Measurements from ENCODE around the gene MEIG1. TPM values are rescaled to one million over a fixed set of nuclear protein-coding genes. Genes with fewer than 3 reads are reported as not detected.
"Not testable (repeated sequence)": the region's sequence is repeated elsewhere in the genome, so short reads cannot be mapped to it uniquely, and the experiment has no call there.

MEIG1 gene
- total RNA-seq, 2 experiments from 2014 or later, result 0.81 to 1.1 TPM

GRCh38 chr10:14954934-14955333 is 4.3 kb upstream of the MEIG1 start:
- DNase-seq (no peak), ATAC-seq (no peak)
- Mint-ChIP-seq H3K27ac (peak overlapping the region; percentile 97), H3K36me3 (ENCODE audit: low read depth) (peaks cover 18% of the 10 kb centered on the region), H3K27me3 (no peaks in the 10 kb centered on the region), H3K4me3 (peak overlapping the region; percentile 90), H3K9me3 (ENCODE audit: low read depth) (no peaks in the 10 kb centered on the region), H3K4me1 (peaks cover 48% of the 10 kb centered on the region)
- ChIA-PET POLR2A (interaction anchor here (0.9 to 1.6 kb wide), 2 partner anchors 117 to 769 kb away, joined by 3 to 12 read pairs; partner anchors contain the start of genes CDNF, HSPA14 and MSANTD7), CTCF (interaction anchor here (1.0 kb wide), 1 partner anchor 77 kb away, joined by 3 read pairs; no protein-coding TSS in a partner anchor)
- intact Hi-C loops (cut with DNase I, micrococcal nuclease), result loop anchor here (1.0 to 10.0 kb wide), 16 partner anchors 77 to 1610 kb away; partner anchors contain the start of genes CDNF (in 2 of the 2), HSPA14 (in 2 of the 2), MSANTD7 (in 2 of the 2) and RPP38 (in 2 of the 2)

- ChIA-PET CTCF (interaction anchor here (0.7 to 3.1 kb wide), 4 partner anchors 10 to 451 kb away, joined by 3 to 7 read pairs (median 4); partner anchors contain the start of genes CDNF, HSPA14 and MSANTD7), POLR2A (interaction anchor here (1.0 to 2.2 kb wide), 2 partner anchors 80 to 121 kb away, joined by 4 to 6 read pairs; partner anchors contain the start of genes CDNF, HSPA14, MSANTD7 and SUV39H2)
- no peaks in the 10 kb centered on the region for H3K27me3 Mint-ChIP-seq
- intact Hi-C loops (cut with DNase I, micrococcal nuclease), result loop anchor here (1.0 to 10.0 kb wide), 14 partner anchors 81 to 1614 kb away; partner anchors contain the start of genes CDNF (in 2 of the 2), HSPA14 (in 2 of the 2), MSANTD7 (in 2 of the 2) and RPP38 (in 2 of the 2)
- peak overlapping the region; percentile 98 for H3K27ac Mint-ChIP-seq
- DNase-seq, result no peak
- H3K4me3 Mint-ChIP-seq, result peak overlapping the region; percentile 97
- H3K4me1 Mint-ChIP-seq, result peaks cover 28% of the 10 kb centered on the region
- no peak for ATAC-seq
- no peaks in the 10 kb centered on the region for H3K36me3 Mint-ChIP-seq (ENCODE audit: low read depth)
- no peaks in the 10 kb centered on the region for H3K9me3 Mint-ChIP-seq (ENCODE audit: low read depth)
Observed at GRCh38 chr10:14958872-14959220, 342 bp upstream of the MEIG1 start.

- H3K36me3 Mint-ChIP-seq (ENCODE audit: low read depth), result no peaks in the 10 kb centered on the region
- intact Hi-C loops (cut with DNase I, micrococcal nuclease), result no loop called here
Observed at GRCh38 chr10:14967897-14968296, 8.7 kb downstream of the MEIG1 start.

GRCh38 chr10:14971867-14972448 is 12.8 kb downstream of the MEIG1 start:
- Mint-ChIP-seq H3K36me3 (ENCODE audit: low read depth) (no peaks in the 10 kb centered on the region), H3K4me1 (no peaks in the 10 kb centered on the region), H3K4me3 (no peak overlapping the region), H3K27ac (no peak overlapping the region), H3K9me3 (ENCODE audit: low read depth) (no peaks in the 10 kb centered on the region), H3K27me3 (peaks cover 16% of the 10 kb centered on the region)
- POLR2A ChIA-PET, result interaction anchor here (0.7 kb wide), 1 partner anchor 122 kb away, joined by 5 read pairs; no protein-coding TSS in a partner anchor
- DNase-seq, result peak; percentile 71
- intact Hi-C loops (cut with DNase I, micrococcal nuclease), result loop anchor here in 1 of 2 experiments (1.0 to 5.0 kb wide), 2 partner anchors 473 to 775 kb away; no protein-coding TSS in a partner anchor
- peak; percentile 49 for ATAC-seq
- CTCF ChIA-PET, result interaction anchor here (0.6 to 1.6 kb wide), 18 partner anchors 8 to 1881 kb away, joined by 3 to 7 read pairs (median 3); partner anchors contain the start of genes CDNF and MEIG1

More at GRCh38 chr10:14967897-14968296, 8.7 kb downstream of the MEIG1 start:
- H3K4me1 Mint-ChIP-seq, result no peaks in the 10 kb centered on the region
- POLR2A ChIA-PET, result no interaction called here
- ATAC-seq (no peak), DNase-seq (no peak)
- CTCF ChIA-PET, result no interaction called here
- no peak overlapping the region for H3K4me3 Mint-ChIP-seq
- no peaks in the 10 kb centered on the region for H3K9me3 Mint-ChIP-seq (ENCODE audit: low read depth)
- H3K27me3 Mint-ChIP-seq, result no peaks in the 10 kb centered on the region
- H3K27ac Mint-ChIP-seq, result no peak overlapping the region

GRCh38 chr10:14974153-14974998 is 15.2 kb downstream of the MEIG1 start:
- POLR2A ChIA-PET; H3K36me3 Mint-ChIP-seq (ENCODE audit: low read depth); H3K4me3 Mint-ChIP-seq; H3K9me3 Mint-ChIP-seq (ENCODE audit: low read depth); H3K27ac Mint-ChIP-seq; ATAC-seq; H3K4me1 Mint-ChIP-seq; DNase-seq: not testable (repeated sequence)
- CTCF ChIA-PET, result interaction anchor here (0.9 to 1.0 kb wide), 2 partner anchors 85 to 96 kb away, joined by 3 read pairs; partner anchors contain the start of gene SUV39H2
- intact Hi-C loops (cut with DNase I, micrococcal nuclease), result loop anchor here in 1 of 2 experiments (5.0 kb wide), 1 partner anchor 777 kb away; no protein-coding TSS in a partner anchor
- H3K27me3 Mint-ChIP-seq, result peaks cover 16% of the 10 kb centered on the region

GRCh38 chr10:14975672-14976273 is 16.6 kb downstream of the MEIG1 start:
- ChIA-PET POLR2A (no interaction called here), CTCF (no interaction called here)
- ATAC-seq (peak; percentile 30), DNase-seq (no peak)
- peaks cover 16% of the 10 kb centered on the region for H3K27me3 Mint-ChIP-seq
- no peak overlapping the region for H3K27ac Mint-ChIP-seq
- no peaks in the 10 kb centered on the region for H3K9me3 Mint-ChIP-seq (ENCODE audit: low read depth)
- H3K4me1 Mint-ChIP-seq, result no peaks in the 10 kb centered on the region
- no peaks in the 10 kb centered on the region for H3K36me3 Mint-ChIP-seq (ENCODE audit: low read depth)
- intact Hi-C loops (cut with DNase I, micrococcal nuclease), result no loop called here
- H3K4me3 Mint-ChIP-seq, result no peak overlapping the region

GRCh38 chr10:14982744-14983143 is 23.6 kb downstream of the MEIG1 start:
- ChIA-PET POLR2A (no interaction called here), CTCF (no interaction called here)
- Mint-ChIP-seq H3K27ac (no peak overlapping the region), H3K36me3 (ENCODE audit: low read depth) (no peaks in the 10 kb centered on the region), H3K9me3 (ENCODE audit: low read depth) (no peaks in the 10 kb centered on the region), H3K27me3 (no peaks in the 10 kb centered on the region), H3K4me3 (no peak overlapping the region), H3K4me1 (no peaks in the 10 kb centered on the region)
- intact Hi-C loops (cut with DNase I, micrococcal nuclease), result no loop called here
- no peak for ATAC-seq
- no peak for DNase-seq

GRCh38 chr10:14989552-14989951 is 30.4 kb downstream of the MEIG1 start:
- H3K4me3 Mint-ChIP-seq; POLR2A ChIA-PET; ATAC-seq; H3K27ac Mint-ChIP-seq; H3K27me3 Mint-ChIP-seq; DNase-seq; H3K36me3 Mint-ChIP-seq (ENCODE audit: low read depth); CTCF ChIA-PET; H3K9me3 Mint-ChIP-seq (ENCODE audit: low read depth); intact Hi-C loops (cut with DNase I, micrococcal nuclease): not testable (repeated sequence)
- peaks cover 14% of the 10 kb centered on the region for H3K4me1 Mint-ChIP-seq

- CTCF ChIA-PET, result interaction anchor here (0.6 to 1.2 kb wide), 2 partner anchors 112 to 114 kb away, joined by 3 read pairs; no protein-coding TSS in a partner anchor
- H3K27ac Mint-ChIP-seq, result peak overlapping the region; percentile 51
Observed at GRCh38 chr10:14991035-14991749, 32.0 kb downstream of the MEIG1 start.

GRCh38 chr10:14992336-14992735 is 33.1 kb downstream of the MEIG1 start:
- H3K36me3 Mint-ChIP-seq (ENCODE audit: low read depth); DNase-seq; ATAC-seq; H3K9me3 Mint-ChIP-seq (ENCODE audit: low read depth); CTCF ChIA-PET; POLR2A ChIA-PET; H3K4me3 Mint-ChIP-seq; H3K27me3 Mint-ChIP-seq; H3K27ac Mint-ChIP-seq: not testable (repeated sequence)
- intact Hi-C loops (cut with DNase I, micrococcal nuclease), result loop anchor here in 1 of 2 experiments (5.0 kb wide), 2 partner anchors 90 to 380 kb away; partner anchors contain the start of gene FAM171A1
- H3K4me1 Mint-ChIP-seq, result peaks cover 14% of the 10 kb centered on the region

More at GRCh38 chr10:14991035-14991749, 32.0 kb downstream of the MEIG1 start:
- POLR2A ChIA-PET; H3K4me3 Mint-ChIP-seq; H3K36me3 Mint-ChIP-seq (ENCODE audit: low read depth); ATAC-seq; H3K27me3 Mint-ChIP-seq; H3K9me3 Mint-ChIP-seq (ENCODE audit: low read depth): not testable (repeated sequence)
- peaks cover 14% of the 10 kb centered on the region for H3K4me1 Mint-ChIP-seq
- intact Hi-C loops (cut with DNase I, micrococcal nuclease), result loop anchor here (1.0 to 5.0 kb wide), 5 partner anchors 91 to 381 kb away; partner anchors contain the start of gene FAM171A1 (in 2 of the 2)
- DNase-seq, result peak; percentile 91
